Measurements from ENCODE around the gene GATAD1. TPM values are rescaled to one million over a fixed set of nuclear protein-coding genes. Genes with fewer than 3 reads are reported as not detected.

GATAD1 gene
- total RNA-seq, 2 donors from 2014 or later = 22.9 to 28.8 TPM

DNA sequence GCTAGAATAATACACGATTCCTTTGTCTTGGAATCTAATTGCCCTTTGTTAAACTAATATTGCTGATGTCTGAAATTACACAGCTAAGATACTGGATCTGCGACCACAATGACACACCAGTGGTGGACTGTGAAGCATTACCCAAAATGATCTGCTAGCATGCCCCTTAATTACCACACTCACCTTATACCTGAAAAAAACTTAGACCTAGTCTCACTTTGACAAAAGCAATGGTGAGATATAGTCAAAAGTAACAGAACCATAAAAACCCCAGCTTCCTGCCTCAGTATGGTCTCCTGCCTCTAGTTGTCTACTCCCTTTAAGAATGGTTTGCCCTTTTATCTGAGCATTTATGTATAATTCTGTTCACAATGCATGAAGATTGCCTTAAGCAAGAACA lies 51.3 kb downstream of the GATAD1 start:
- Histone ChIP-seq H3K27ac (no peak overlapping the region), H3K4me1 (no peaks in the 10 kb centered on the region), H3K4me3 (no peak overlapping the region), H3K9ac (ENCODE audit: low read depth in 2 of 2, low read length in 2 of 2) (no peak overlapping the region), H3K27me3 (no peaks in the 10 kb centered on the region), H3K36me3 (peaks cover 3% of the 10 kb centered on the region), H3K9me3 (no peaks in the 10 kb centered on the region)
- intact Hi-C loops (cut with DNase I) = no loop called here
- no peak for TF ChIP-seq CTCF (IDR thresholded peaks at IDR 0.05)
- DNase-seq = no peak

DNA sequence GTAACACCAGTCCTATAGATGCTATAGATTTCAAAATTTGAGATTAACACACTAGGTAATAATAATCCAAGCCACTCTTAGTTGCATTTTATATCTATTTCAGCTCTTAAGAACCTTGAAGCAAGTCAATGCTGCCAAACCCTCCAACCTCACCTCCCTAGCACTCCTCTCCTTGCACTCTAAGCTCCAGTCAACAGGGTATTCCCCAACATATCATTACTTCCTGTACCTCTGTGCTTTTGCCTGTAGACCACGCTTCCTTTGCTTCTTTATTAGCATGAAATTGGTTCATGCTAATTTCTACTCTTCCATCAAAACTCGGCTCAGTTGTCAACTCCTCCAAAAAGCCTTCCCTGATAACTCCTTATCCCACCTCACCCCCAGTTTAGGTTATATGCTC lies 56.5 kb downstream of the GATAD1 start:
- TF ChIP-seq CTCF (IDR thresholded peaks at IDR 0.05) = no peak
- Histone ChIP-seq H3K4me3 (no peak overlapping the region), H3K36me3 (peaks cover 3% of the 10 kb centered on the region), H3K9ac (ENCODE audit: low read depth in 2 of 2, low read length in 2 of 2) (no peak overlapping the region), H3K9me3 (no peaks in the 10 kb centered on the region), H3K27ac (no peak overlapping the region), H3K27me3 (no peaks in the 10 kb centered on the region), H3K4me1 (no peaks in the 10 kb centered on the region)
- intact Hi-C loops (cut with DNase I) = no loop called here
- no peak for DNase-seq

DNA sequence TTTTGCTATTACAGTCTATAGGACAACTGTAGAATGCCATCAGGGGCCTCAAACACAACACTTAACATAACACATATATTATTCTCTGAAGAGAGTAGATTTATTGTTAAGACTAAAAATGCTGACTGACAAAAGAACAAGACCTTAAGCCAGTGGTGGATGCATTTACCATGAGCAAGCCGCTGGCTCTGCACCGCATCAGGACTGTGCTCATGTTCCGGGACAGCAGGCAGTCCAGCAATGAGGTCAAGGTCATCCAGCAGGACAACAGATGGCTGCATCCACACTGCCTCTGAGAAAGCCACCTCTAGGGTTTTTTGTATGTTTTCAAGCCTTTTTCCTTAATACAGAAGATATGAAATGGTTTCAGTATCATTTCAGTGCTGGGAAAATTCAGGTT lies 57.3 kb downstream of the GATAD1 start:
- no peak for TF ChIP-seq CTCF (IDR thresholded peaks at IDR 0.05)
- no peak for DNase-seq
- Histone ChIP-seq H3K4me3 (no peak overlapping the region), H3K4me1 (no peaks in the 10 kb centered on the region), H3K9ac (ENCODE audit: low read depth in 2 of 2, low read length in 2 of 2) (no peak overlapping the region), H3K36me3 (peaks cover 3% of the 10 kb centered on the region), H3K27ac (no peak overlapping the region), H3K9me3 (no peaks in the 10 kb centered on the region), H3K27me3 (no peaks in the 10 kb centered on the region)
- intact Hi-C loops (cut with DNase I) = no loop called here

- Histone ChIP-seq H3K4me3 (no peak overlapping the region), H3K27ac (no peak overlapping the region), H3K36me3 (no peaks in the 10 kb centered on the region), H3K9me3 (no peaks in the 10 kb centered on the region), H3K27me3 (no peaks in the 10 kb centered on the region), H3K9ac (ENCODE audit: low read depth in 2 of 2, low read length in 2 of 2) (no peak overlapping the region), H3K4me1 (no peaks in the 10 kb centered on the region)
- no peak for TF ChIP-seq CTCF (IDR thresholded peaks at IDR 0.05)
- intact Hi-C loops (cut with DNase I) = no loop called here
- no peak for DNase-seq
Measured at GRCh38 chr7:92506363-92506762, 59.1 kb downstream of the GATAD1 start.

- Histone ChIP-seq H3K4me1 (no peaks in the 10 kb centered on the region), H3K9ac (ENCODE audit: low read depth in 2 of 2, low read length in 2 of 2) (no peak overlapping the region), H3K27ac (no peak overlapping the region), H3K4me3 (no peak overlapping the region), H3K27me3 (no peaks in the 10 kb centered on the region), H3K9me3 (no peaks in the 10 kb centered on the region), H3K36me3 (no peaks in the 10 kb centered on the region)
- no peak for TF ChIP-seq CTCF (IDR thresholded peaks at IDR 0.05)
- DNase-seq = no peak
- intact Hi-C loops (cut with DNase I) = no loop called here
Measured at GRCh38 chr7:92508946-92509345, 61.7 kb downstream of the GATAD1 start.

Other genes with a start within 250 kb of the GATAD1 start
- 10 to 100 TPM; 27.4 to 27.5 TPM for gene KRIT1, start 201.6 kb upstream of the GATAD1 start, total RNA-seq
- gene ANKIB1, start 201.5 kb upstream of the GATAD1 start, total RNA-seq = 10 to 100 TPM; 38.9 to 41.5 TPM
- not detected for gene ERVW-1, start 30.5 kb downstream of the GATAD1 start, total RNA-seq
- gene PEX1, start 81.0 kb downstream of the GATAD1 start, total RNA-seq = 10 to 100 TPM; 18.4 to 20.6 TPM
- gene RBM48, start 81.3 kb downstream of the GATAD1 start, total RNA-seq = 10 to 100 TPM in 1 of 2 donors, 1 to 10 TPM in 1; 9.2 to 10.2 TPM
- gene FAM133B, start 142.9 kb downstream of the GATAD1 start, total RNA-seq = 10 to 100 TPM; 17.2 to 18.2 TPM